GM06990 (cell line): ENCODE data around the gene MICAL2.

Source experiments
- DNase-seq: peaks from one replicate; pipeline ENCODE4 v3.0.0-alpha.2; 2011; ENCODE audit not compliant: insufficient read length; ENCODE audit errors: extremely low read depth
- H3K27me3 ChIP-seq: replicated peaks from 2 replicates; pipeline ENCODE4 v1.6.0; 2011; ENCODE audit warnings: low read length; ENCODE audit not compliant: control insufficient read depth, insufficient read depth
- H3K36me3 ChIP-seq: 2 replicates; pipeline ENCODE4 v1.5.1; 2011; ENCODE audit warnings: low read length; ENCODE audit not compliant: control insufficient read depth, insufficient read depth
- H3K4me3 ChIP-seq: replicated peaks from 2 replicates; pipeline ENCODE4 v1.5.1; 2011; ENCODE audit warnings: low read depth, mild to moderate bottlenecking, control low read depth, low read length
- CTCF ChIP-seq: IDR thresholded peaks from 2 replicates; pipeline ENCODE4 v1.5.1; 2011; ENCODE audit warnings: low read length, control low read depth, mild to moderate bottlenecking, inconsistent platforms; ENCODE audit not compliant: insufficient read depth, poor library complexity, severe bottlenecking

The MICAL2 gene

GRCh38 chr11:12246989-12247388 is 136.6 kb downstream of the MICAL2 start:
- no peak overlapping the region for H3K4me3 ChIP-seq
- H3K27me3 ChIP-seq = no peaks in the 10 kb centered on the region; the same call in none of the 2 replicates
- no peak for DNase-seq
- no peak for TF ChIP-seq CTCF
- no peaks in the 10 kb centered on the region for H3K36me3 ChIP-seq

- TF ChIP-seq CTCF = no peak
- DNase-seq = no peak
- Histone ChIP-seq H3K36me3 (no peaks in the 10 kb centered on the region), H3K27me3 (no peaks in the 10 kb centered on the region; the same call in none of the 2 replicates), H3K4me3 (no peak overlapping the region)
Measured at GRCh38 chr11:12247543-12248254, 137.3 kb downstream of the MICAL2 start.

- Histone ChIP-seq H3K27me3 (no peaks in the 10 kb centered on the region; the same call in none of the 2 replicates), H3K36me3 (no peaks in the 10 kb centered on the region), H3K4me3 (no peak overlapping the region)
- no peak for TF ChIP-seq CTCF
- no peak for DNase-seq
Measured at GRCh38 chr11:12248330-12248729, 137.9 kb downstream of the MICAL2 start.

- Histone ChIP-seq H3K36me3 (no peaks in the 10 kb centered on the region), H3K27me3 (no peaks in the 10 kb centered on the region; the same call in none of the 2 replicates), H3K4me3 (no peak overlapping the region)
- TF ChIP-seq CTCF = no peak
- DNase-seq = no peak
Measured at GRCh38 chr11:12249590-12250260, 139.3 kb downstream of the MICAL2 start.

GRCh38 chr11:12251666-12252560 is 141.5 kb downstream of the MICAL2 start:
- Histone ChIP-seq H3K4me3 (no peak overlapping the region), H3K36me3 (no peaks in the 10 kb centered on the region), H3K27me3 (no peaks in the 10 kb centered on the region; the same call in none of the 2 replicates)
- DNase-seq = no peak
- TF ChIP-seq CTCF = no peak
